ENCODE measurements around the gene NKAIN1.

DNA sequence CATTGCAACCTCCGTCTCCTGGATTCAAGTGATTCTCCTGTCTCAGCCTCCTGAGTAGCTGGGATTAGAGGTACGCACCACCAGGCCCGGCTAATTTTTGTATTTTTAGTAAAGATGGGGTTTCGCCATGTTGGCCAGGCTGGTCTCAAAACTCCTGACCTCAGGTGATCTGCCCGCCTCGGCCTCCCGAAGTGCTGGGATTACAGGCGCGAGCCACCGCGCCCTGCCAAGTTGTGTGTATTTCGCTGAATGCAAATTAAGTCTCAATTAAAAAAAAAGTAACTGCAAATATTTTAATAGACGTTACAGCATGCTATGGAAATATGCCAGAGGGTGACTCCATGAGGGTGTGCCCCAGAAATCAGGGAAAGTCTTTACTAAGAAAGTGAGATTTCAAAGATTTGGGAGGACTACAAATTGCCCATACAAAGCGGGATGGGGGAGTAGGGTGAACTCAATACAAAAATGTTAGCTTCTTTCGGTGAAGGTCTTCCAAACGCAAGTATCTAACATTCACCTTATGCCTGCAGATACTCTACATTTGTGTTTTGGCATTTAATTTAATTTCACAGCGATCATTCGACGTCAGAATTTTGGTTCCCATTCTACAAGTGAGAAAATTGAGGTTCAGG is 85.6 kb downstream of the NKAIN1 start:
- TF ChIP-seq, protein P1, sequence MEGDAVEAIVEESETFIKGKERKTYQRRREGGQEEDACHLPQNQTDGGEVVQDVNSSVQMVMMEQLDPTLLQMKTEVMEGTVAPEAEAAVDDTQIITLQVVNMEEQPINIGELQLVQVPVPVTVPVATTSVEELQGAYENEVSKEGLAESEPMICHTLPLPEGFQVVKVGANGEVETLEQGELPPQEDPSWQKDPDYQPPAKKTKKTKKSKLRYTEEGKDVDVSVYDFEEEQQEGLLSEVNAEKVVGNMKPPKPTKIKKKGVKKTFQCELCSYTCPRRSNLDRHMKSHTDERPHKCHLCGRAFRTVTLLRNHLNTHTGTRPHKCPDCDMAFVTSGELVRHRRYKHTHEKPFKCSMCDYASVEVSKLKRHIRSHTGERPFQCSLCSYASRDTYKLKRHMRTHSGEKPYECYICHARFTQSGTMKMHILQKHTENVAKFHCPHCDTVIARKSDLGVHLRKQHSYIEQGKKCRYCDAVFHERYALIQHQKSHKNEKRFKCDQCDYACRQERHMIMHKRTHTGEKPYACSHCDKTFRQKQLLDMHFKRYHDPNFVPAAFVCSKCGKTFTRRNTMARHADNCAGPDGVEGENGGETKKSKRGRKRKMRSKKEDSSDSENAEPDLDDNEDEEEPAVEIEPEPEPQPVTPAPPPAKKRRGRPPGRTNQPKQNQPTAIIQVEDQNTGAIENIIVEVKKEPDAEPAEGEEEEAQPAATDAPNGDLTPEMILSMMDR (conservative IDR thresholded peaks at IDR 0.05; ENCODE audit: low read length) = no peak
- no peak for TF ChIP-seq EZH2phosphoT487 (IDR thresholded peaks at IDR 0.05; ENCODE audit: borderline replicate concordance)
